HCT116 (cell line): ENCODE measurements around the gene LMNTD1. TPM values are rescaled to one million over a fixed set of nuclear protein-coding genes. Genes with fewer than 3 reads are reported as not detected.

ENCODE experiments used
- ATAC-seq: fragments of 200-7000 bp; cut with Tn5 transposase; 2 replicates; pipeline ENCODE4 v1.9.1; 2020; ENCODE audit warnings: mild to moderate bottlenecking, moderate library complexity
- BruUV-seq: library from RNA; stranded (reverse); fragments of 400-500 nt; replicated peaks from 2 replicates; lab custom pipeline; 2021; lab: Mats Ljungman, UMichigan
- CTCF ChIA-PET: fragments of 300-600 bp; sonication (Branson Sonifier 250); formaldehyde crosslinking; loops from one replicate; lab custom pipeline; 2021; ENCODE audit warnings: antibody characterized with exemption; lab: Charles Lee
- POLR2A ChIA-PET: fragments of 300-600, 350-600 bp; sonication (Branson Sonifier 250); formaldehyde crosslinking; loops from one replicate; lab custom pipeline; 2021; ENCODE audit warnings: antibody characterized with exemption; lab: Charles Lee
- RAD21 ChIA-PET, 2 experiments: fragments of 300-600 bp; sonication (Branson Sonifier 250); formaldehyde crosslinking; loops; one replicate each; lab custom pipeline; 2023; ENCODE audit warnings: low total read pairs in 2 of 2; ENCODE audit not compliant: uncharacterized antibody in 2 of 2, unreplicated experiment in 2 of 2, low non-redundant PET in 1 of 2; lab: Charles Lee
- DNase-seq: peaks from one replicate; pipeline ENCODE4 v3.0.0-alpha.2; 2010; ENCODE audit warnings: low read depth, low spot score
- H2AFZ ChIP-seq: fragments of 200-600 bp; shearing (Covaris generic), sonication (generic); 2 replicates; pipeline ENCODE4 v1.6.1; 2017; ENCODE audit warnings: low read depth, mixed run types, mixed read lengths, antibody characterized with exemption, low read length; ENCODE audit not compliant: poor library complexity, severe bottlenecking
- H3K27ac ChIP-seq: 2 replicates; pipeline ENCODE4 v1.5.1; 2012; ENCODE audit warnings: low read depth, low read length
- H3K27me3 ChIP-seq: fragments of 200-600 bp; sonication (generic); 2 replicates; pipeline ENCODE4 v1.6.1; 2016; ENCODE audit warnings: mixed run types, low read length, mixed read lengths; ENCODE audit not compliant: insufficient read depth
- H3K36me3 ChIP-seq, 2 experiments: fragments of 200-500 bp in 1 of 2; fragments of 200-600 bp in 1 of 2; sonication (Bioruptor generic) in 1 of 2; sonication (generic) in 1 of 2; 2 replicates each; pipeline versions ENCODE4 v1.5.1 to v1.6.1; 2014 to 2016; ENCODE audit warnings: low read length in 2 of 2, inconsistent platforms in 1 of 2, mixed read lengths in 1 of 2, mixed run types in 1 of 2; ENCODE audit not compliant: insufficient read depth in 2 of 2, control insufficient read depth in 1 of 2
- H3K4me1 ChIP-seq, 2 experiments: fragments of 200-600 bp in 1 of 2; sonication (generic) in 1 of 2; 2 replicates each; pipeline versions ENCODE4 v1.5.1 to v1.6.1; 2012 to 2017; ENCODE audit warnings: low read length in 2 of 2, inconsistent platforms in 1 of 2, mild to moderate bottlenecking in 1 of 2, mixed read lengths in 1 of 2, mixed run types in 1 of 2, moderate library complexity in 1 of 2; ENCODE audit not compliant: insufficient read depth in 2 of 2, control insufficient read depth in 1 of 2
- H3K4me2 ChIP-seq: fragments of 200-600 bp; sonication (generic); 2 replicates; pipeline ENCODE4 v1.6.1; 2017; ENCODE audit warnings: mixed run types, low read length, mixed read lengths
- H3K4me3 ChIP-seq, 2 experiments: fragments of 200-600 bp in 1 of 2; sonication (generic) in 1 of 2; replicated peaks in 1 of 2; 2 replicates each; pipeline ENCODE4 v1.5.1; 2011 to 2016; ENCODE audit warnings: low read length in 2 of 2, control low read depth in 1 of 2, low read depth in 1 of 2, mild to moderate bottlenecking in 1 of 2, mixed read lengths in 1 of 2, mixed run types in 1 of 2
- H3K79me2 ChIP-seq: fragments of 200-600 bp; sonication (generic); 2 replicates; pipeline ENCODE4 v1.6.1; 2017; ENCODE audit warnings: mild to moderate bottlenecking, mixed run types, low read length, moderate library complexity, mixed read lengths; ENCODE audit not compliant: insufficient read depth
- H3K9ac ChIP-seq: fragments of 200-600 bp; sonication (generic); 2 replicates; pipeline ENCODE4 v1.6.1; 2016; ENCODE audit warnings: low read length, mixed read lengths
- H3K9me2 ChIP-seq: fragments of 200-600 bp; sonication (generic), shearing (Covaris generic); 2 replicates; pipeline ENCODE4 v1.6.1; 2017; ENCODE audit warnings: mixed run types, mild to moderate bottlenecking, moderate library complexity; ENCODE audit not compliant: insufficient read depth
- H3K9me3 ChIP-seq, 2 experiments: fragments of 200-500 bp in 1 of 2; fragments of 200-600 bp in 1 of 2; sonication (Bioruptor generic) in 1 of 2; sonication (generic) in 1 of 2; 2 replicates each; pipeline ENCODE4 v1.6.1; 2014 to 2017; ENCODE audit warnings: low read length in 2 of 2, mixed read lengths in 2 of 2, inconsistent platforms in 1 of 2, low read depth in 1 of 2, mild to moderate bottlenecking in 1 of 2, mixed run types in 1 of 2, moderate library complexity in 1 of 2; ENCODE audit not compliant: control insufficient read depth in 1 of 2, insufficient read depth in 1 of 2
- H4K20me1 ChIP-seq: fragments of 200-600 bp; sonication (generic), shearing (Covaris generic); 2 replicates; pipeline ENCODE4 v1.6.1; 2017; ENCODE audit warnings: mixed run types, mild to moderate bottlenecking, moderate library complexity; ENCODE audit not compliant: insufficient read depth
- CBX3 ChIP-seq: IDR thresholded peaks from 2 replicates; pipeline ENCODE4 v1.6.1; 2012; ENCODE audit warnings: low read depth
- CTCF ChIP-seq, 3 experiments: fragments of 200-600 bp in 1 of 3; sonication (generic) in 1 of 3; IDR thresholded peaks in 2 of 3; conservative IDR thresholded peaks in 1 of 3; 2 replicates each; pipeline ENCODE4 v1.5.1; 2012 to 2017; ENCODE audit warnings: low read depth in 2 of 3, low read length in 2 of 3, antibody characterized with exemption in 1 of 3, borderline replicate concordance in 1 of 3, control low read depth in 1 of 3, mild to moderate bottlenecking in 1 of 3, mixed read lengths in 1 of 3, mixed run types in 1 of 3, moderate library complexity in 1 of 3; ENCODE audit not compliant: insufficient read depth in 1 of 3
- ELF1 ChIP-seq: IDR thresholded peaks from 2 replicates; pipeline ENCODE4 v1.6.1; 2012; ENCODE audit warnings: low read depth, borderline replicate concordance
- EZH2phosphoT487 ChIP-seq: fragments of 200-600 bp; IDR thresholded peaks from 2 replicates; pipeline ENCODE4 v1.6.1; 2018; ENCODE audit warnings: antibody characterized with exemption, borderline replicate concordance
- FOSL1 ChIP-seq: IDR thresholded peaks from 2 replicates; pipeline ENCODE4 v1.6.1; 2012; ENCODE audit warnings: low read depth
- JUND ChIP-seq: IDR thresholded peaks from 2 replicates; pipeline ENCODE4 v1.6.1; 2012
- RAD21 ChIP-seq: IDR thresholded peaks from 2 replicates; pipeline ENCODE4 v1.6.1; 2012; ENCODE audit warnings: low read depth, mild to moderate bottlenecking
- SP1 ChIP-seq: IDR thresholded peaks from 2 replicates; pipeline ENCODE4 v1.6.1; 2012; ENCODE audit warnings: low read depth
- SRF ChIP-seq: IDR thresholded peaks from 2 replicates; pipeline ENCODE4 v1.6.1; 2012; ENCODE audit warnings: low read depth
- ZBTB33 ChIP-seq: IDR thresholded peaks from 2 replicates; pipeline ENCODE4 v1.6.1; 2011; ENCODE audit warnings: mild to moderate bottlenecking, low read length, moderate library complexity; ENCODE audit not compliant: insufficient replicate concordance; ENCODE audit errors: extremely low read depth
- ZNF274 ChIP-seq: fragments of 200-500 bp; sonication (Bioruptor generic); IDR thresholded peaks from 2 replicates; pipeline ENCODE4 v1.6.1; 2014; ENCODE audit warnings: mild to moderate bottlenecking, low read depth, low read length, inconsistent platforms
- intact Hi-C: fragments of 100-400 bp; cut with micrococcal nuclease; formaldehyde crosslinking; loops from 2 replicates; pipeline ENCODE4 v1.10.0; 2022
- total RNA-seq: library from RNA; stranded (reverse); gene quantifications from one replicate; pipeline ENCODE4 v1.2.1, GENCODE V29; 2021; ENCODE audit not compliant: unreplicated experiment
- TF ChIP-seq, protein P1 (sequence below): IDR thresholded peaks from 2 replicates; pipeline ENCODE4 v1.6.1; 2012

Gene LMNTD1
- total RNA-seq, 1 experiment from 2014 or later = not detected

GRCh38 chr12:25566202-25566949 lies 13.3 kb upstream of the LMNTD1 start:
- H3K79me2 ChIP-seq = no peaks in the 10 kb centered on the region
- CTCF ChIA-PET = interaction anchor here (1.2 kb wide), 1 partner anchor 9 kb away, joined by 3 read pairs; no protein-coding TSS in a partner anchor
- no TSS peak for BruUV-seq
- no peak for DNase-seq
- no peak overlapping the region for H2AFZ ChIP-seq
- POLR2A ChIA-PET = no interaction called here
- ATAC-seq = no peak
- no peaks in the 10 kb centered on the region for H3K9me2 ChIP-seq
- no peaks in the 10 kb centered on the region for H3K36me3 ChIP-seq
- no peak overlapping the region for H3K9ac ChIP-seq
- no peaks in the 10 kb centered on the region for H3K27me3 ChIP-seq
- no peak overlapping the region for H3K27ac ChIP-seq
- no peak overlapping the region for H3K4me3 ChIP-seq
- no peaks in the 10 kb centered on the region for H4K20me1 ChIP-seq
- H3K4me2 ChIP-seq = no peak overlapping the region
- RAD21 ChIA-PET = no interaction called here
- TF ChIP-seq JUND = no peak
- no peak for TF ChIP-seq EZH2phosphoT487
- no peak for TF ChIP-seq ZBTB33
- TF ChIP-seq CTCF (IDR thresholded peaks at IDR 0.05 in 2 of 3, conservative IDR thresholded peaks at IDR 0.05 in 1 of 3; ENCODE audit: borderline replicate concordance in 1 of 3, insufficient read depth in 1 of 3, low read depth in 2 of 3, low read length in 2 of 3) = no peak
- TF ChIP-seq SRF = no peak
- TF ChIP-seq CBX3 = no peak
- TF ChIP-seq ZNF274 = no peak
- no peak for TF ChIP-seq ELF1
- TF ChIP-seq RAD21 = no peak
- TF ChIP-seq FOSL1 = no peak
- TF ChIP-seq, protein P1, sequence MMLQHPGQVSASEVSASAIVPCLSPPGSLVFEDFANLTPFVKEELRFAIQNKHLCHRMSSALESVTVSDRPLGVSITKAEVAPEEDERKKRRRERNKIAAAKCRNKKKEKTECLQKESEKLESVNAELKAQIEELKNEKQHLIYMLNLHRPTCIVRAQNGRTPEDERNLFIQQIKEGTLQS = no peak
- no peak for TF ChIP-seq SP1
- intact Hi-C loops = no loop called here
- H3K9me3 ChIP-seq = no peaks in the 10 kb centered on the region
- no peaks in the 10 kb centered on the region for H3K4me1 ChIP-seq
